Measurements from ENCODE around the gene BMP3. TPM values are rescaled to one million over a fixed set of nuclear protein-coding genes. Genes with fewer than 3 reads are reported as not detected.

Gene BMP3
- total RNA-seq, result 10 to 100 TPM in 2 of 6 donors, 1 to 10 TPM in 4; 3.1 to 14.9 (median 9.1) TPM

DNA sequence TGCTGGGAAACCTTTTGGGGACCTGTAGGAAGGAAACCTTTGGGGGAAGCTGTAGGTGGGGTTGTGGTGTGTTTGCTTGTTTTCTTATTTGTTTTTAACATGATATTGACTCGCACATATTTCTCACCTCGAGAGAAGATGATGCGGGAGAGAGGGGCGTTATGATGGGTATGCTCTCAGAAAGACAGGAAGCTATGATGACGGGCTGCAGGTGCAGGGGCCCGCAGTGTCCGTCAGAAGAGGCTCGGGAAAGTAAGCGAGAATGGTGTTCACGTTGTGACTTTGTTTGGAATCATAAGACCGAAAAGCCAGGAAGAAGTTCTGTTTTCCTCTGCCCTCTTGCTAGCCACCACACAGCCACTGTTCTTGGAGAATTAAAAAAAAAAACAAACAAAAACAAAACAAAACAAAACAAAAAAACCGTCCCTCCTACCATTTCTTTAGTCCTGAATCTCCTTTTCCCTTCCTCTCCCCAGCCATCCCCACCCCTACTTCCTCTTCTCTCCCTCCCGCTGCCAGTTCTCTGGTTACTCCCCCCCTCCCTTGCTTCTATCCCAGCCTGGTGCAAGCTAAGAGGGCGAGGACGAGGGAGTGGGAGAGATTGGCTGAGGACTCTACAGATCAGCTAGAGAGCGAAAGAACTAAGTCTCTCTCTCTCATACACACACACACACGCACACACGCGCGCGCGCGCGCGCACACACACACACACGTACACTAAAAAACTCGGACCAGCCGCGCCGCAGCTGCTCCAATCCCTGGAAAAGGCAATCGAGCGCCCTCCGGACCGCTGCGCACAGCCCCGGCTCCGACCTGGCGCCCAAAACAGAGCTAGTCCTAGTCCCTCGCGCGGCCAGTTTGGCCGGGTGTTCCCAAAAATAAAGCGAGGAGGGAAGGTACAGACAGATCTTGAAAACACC lies at the start of gene BMP3:
Gene BMP3 (plus strand): TSS at position 648 of the 920 bp plus-strand sequence. CDS start 577 bp downstream, outside the sequence.
- WGBS, 2 donors, result 2 to 3% methylated on average over 26 to 43 of the region's 43 CpGs
- H3K4me3 ChIP-seq, result peak within 1 kb of the TSS; percentile 9 to 56 (median 52)
- peak; percentile 70 to 91 for DNase-seq
- no peaks in the 10 kb centered on the region for H3K36me3 ChIP-seq
- H3K9me3 ChIP-seq, result no peaks in the 10 kb centered on the region
- H3K27ac ChIP-seq, result peak within 1 kb of the TSS; percentile 12 to 79 (median 72)
- H3K4me1 ChIP-seq, result peaks cover 5 to 15% (median 12%) of the 10 kb centered on the region in 4 donors
- peaks cover 0 to 11% (median 4%) of the 10 kb centered on the region in 4 donors for H3K27me3 ChIP-seq
- peak; percentile 65 to 82 for ATAC-seq (ENCODE audit: low FRiP score in 2 of 2)
- TF ChIP-seq EP300 (IDR thresholded peaks at IDR 0.05) (no peak), POLR2AphosphoS5 (IDR thresholded peaks at IDR 0.05) (peak in 1 of 2 donors; percentile 12), POLR2A (IDR thresholded peaks at IDR 0.05) (peak in 1 of 4 donors; percentile 61)

DNA sequence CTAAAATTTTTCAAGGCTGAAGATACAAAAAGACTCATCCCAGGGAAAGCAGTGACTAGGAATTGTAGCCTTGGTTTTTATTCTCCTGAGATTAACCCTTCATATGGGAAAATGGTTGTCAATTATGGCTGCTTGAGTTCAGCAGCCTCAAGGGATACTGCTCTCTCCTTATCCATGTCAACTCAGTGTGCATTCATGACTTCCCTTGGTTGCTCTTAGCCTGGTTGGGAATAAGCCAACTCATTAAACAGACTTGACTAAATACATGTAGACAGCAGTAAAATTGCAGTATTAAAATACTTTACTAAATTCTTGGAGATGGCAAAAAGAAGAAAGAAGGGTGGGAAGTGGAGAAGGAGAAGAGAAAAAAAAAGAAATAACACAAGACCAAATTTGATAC lies 44.5 kb upstream of the BMP3 start:
- no peaks in the 10 kb centered on the region for H3K9me3 ChIP-seq
- no peaks in the 10 kb centered on the region for H3K36me3 ChIP-seq
- TF ChIP-seq EP300 (IDR thresholded peaks at IDR 0.05), result no peak
- no peak for TF ChIP-seq POLR2AphosphoS5 (IDR thresholded peaks at IDR 0.05)
- no peak for TF ChIP-seq POLR2A (IDR thresholded peaks at IDR 0.05)
- TF ChIP-seq, protein P1, sequence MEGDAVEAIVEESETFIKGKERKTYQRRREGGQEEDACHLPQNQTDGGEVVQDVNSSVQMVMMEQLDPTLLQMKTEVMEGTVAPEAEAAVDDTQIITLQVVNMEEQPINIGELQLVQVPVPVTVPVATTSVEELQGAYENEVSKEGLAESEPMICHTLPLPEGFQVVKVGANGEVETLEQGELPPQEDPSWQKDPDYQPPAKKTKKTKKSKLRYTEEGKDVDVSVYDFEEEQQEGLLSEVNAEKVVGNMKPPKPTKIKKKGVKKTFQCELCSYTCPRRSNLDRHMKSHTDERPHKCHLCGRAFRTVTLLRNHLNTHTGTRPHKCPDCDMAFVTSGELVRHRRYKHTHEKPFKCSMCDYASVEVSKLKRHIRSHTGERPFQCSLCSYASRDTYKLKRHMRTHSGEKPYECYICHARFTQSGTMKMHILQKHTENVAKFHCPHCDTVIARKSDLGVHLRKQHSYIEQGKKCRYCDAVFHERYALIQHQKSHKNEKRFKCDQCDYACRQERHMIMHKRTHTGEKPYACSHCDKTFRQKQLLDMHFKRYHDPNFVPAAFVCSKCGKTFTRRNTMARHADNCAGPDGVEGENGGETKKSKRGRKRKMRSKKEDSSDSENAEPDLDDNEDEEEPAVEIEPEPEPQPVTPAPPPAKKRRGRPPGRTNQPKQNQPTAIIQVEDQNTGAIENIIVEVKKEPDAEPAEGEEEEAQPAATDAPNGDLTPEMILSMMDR (IDR thresholded peaks at IDR 0.05), result no peak
- no peaks in the 10 kb centered on the region for H3K27me3 ChIP-seq
- DNase-seq, result no peak
- no peak overlapping the region for H3K27ac ChIP-seq
- H3K4me3 ChIP-seq, result no peak overlapping the region
- no peaks in the 10 kb centered on the region for H3K4me1 ChIP-seq
- no peak for ATAC-seq (ENCODE audit: low FRiP score in 2 of 2)

DNA sequence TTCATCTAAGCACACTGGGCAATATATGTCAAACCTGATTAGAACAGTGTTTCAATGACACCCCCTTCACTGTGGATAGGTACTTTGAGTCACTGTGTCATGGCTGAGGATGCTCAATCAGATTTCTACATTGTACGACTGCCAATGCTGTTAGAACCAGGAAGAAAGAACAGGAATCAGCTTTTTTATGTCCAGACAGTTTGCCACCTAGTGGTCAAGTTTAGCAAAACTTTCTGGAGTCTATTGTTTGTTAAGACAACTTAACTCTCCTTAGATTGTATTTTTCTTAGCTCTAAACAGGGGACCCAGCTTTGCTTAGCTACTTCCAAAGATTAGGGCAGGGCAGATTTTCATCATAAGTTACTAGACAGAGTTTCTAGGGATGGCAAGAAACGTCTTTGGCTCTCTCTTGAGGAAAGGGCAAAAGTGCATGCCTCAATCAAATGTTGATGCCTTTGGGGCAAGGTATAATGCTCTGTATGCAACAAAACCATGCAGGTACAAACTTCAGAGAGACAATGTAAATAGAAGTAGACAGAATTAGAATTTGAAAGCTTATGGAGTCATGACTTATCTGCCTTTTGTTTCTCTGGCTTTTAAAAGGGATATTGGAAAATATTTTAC lies 40.5 kb upstream of the BMP3 start:
- WGBS, 2 donors, result 3 to 6% methylated on average over 2 of the region's 2 CpGs
- Histone ChIP-seq H3K4me3 (no peak overlapping the region), H3K27me3 (no peaks in the 10 kb centered on the region), H3K27ac (no peak overlapping the region), H3K9me3 (no peaks in the 10 kb centered on the region), H3K36me3 (no peaks in the 10 kb centered on the region), H3K4me1 (no peaks in the 10 kb centered on the region)
- TF ChIP-seq, protein P1 (IDR thresholded peaks at IDR 0.05), result peak in 5 of 6 experiments; percentile 38 to 74 (median 56)
- TF ChIP-seq POLR2AphosphoS5 (IDR thresholded peaks at IDR 0.05) (no peak), EP300 (IDR thresholded peaks at IDR 0.05) (no peak), POLR2A (IDR thresholded peaks at IDR 0.05) (no peak)
- DNase-seq (no peak), ATAC-seq (ENCODE audit: low FRiP score in 2 of 2) (peak in 1 of 2 donors; percentile 68)

- no peaks in the 10 kb centered on the region for H3K27me3 ChIP-seq
- DNase-seq (no peak), ATAC-seq (ENCODE audit: low FRiP score in 2 of 2) (no peak)
- no peaks in the 10 kb centered on the region for H3K36me3 ChIP-seq
- H3K4me1 ChIP-seq, result no peaks in the 10 kb centered on the region
- WGBS, 2 donors, result 44 to 46% methylated on average over 2 of the region's 2 CpGs
- H3K9me3 ChIP-seq, result no peaks in the 10 kb centered on the region
- no peak overlapping the region for H3K27ac ChIP-seq
- H3K4me3 ChIP-seq, result no peak overlapping the region
- TF ChIP-seq, protein P1 (IDR thresholded peaks at IDR 0.05), result no peak
- TF ChIP-seq POLR2AphosphoS5 (IDR thresholded peaks at IDR 0.05), result no peak
- no peak for TF ChIP-seq POLR2A (IDR thresholded peaks at IDR 0.05)
- no peak for TF ChIP-seq EP300 (IDR thresholded peaks at IDR 0.05)
Observed at GRCh38 chr4:80990851-80991250, 39.7 kb upstream of the BMP3 start.

DNA sequence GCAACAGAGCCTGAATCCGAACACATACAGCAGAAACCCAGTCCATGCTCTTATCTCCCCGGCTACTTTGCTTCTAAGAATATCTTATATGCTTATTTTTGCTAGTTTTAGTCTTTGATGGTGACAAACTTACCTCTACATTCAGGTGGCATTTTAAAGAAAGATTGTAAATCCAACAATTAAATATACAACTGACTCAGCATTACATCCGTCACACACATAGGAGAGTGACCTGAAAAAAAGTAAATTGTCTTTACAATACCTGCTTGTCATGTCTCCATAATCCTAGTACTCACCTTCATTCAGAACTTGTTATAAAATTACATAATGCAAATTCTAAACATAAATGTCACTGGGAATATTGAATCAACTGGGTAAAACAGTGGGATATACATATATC lies 30.6 kb upstream of the BMP3 start:
- WGBS, 2 donors, result 89 to 96% methylated on average over 3 of the region's 3 CpGs
- Histone ChIP-seq H3K4me3 (no peak overlapping the region), H3K27ac (no peak overlapping the region), H3K9me3 (no peaks in the 10 kb centered on the region), H3K27me3 (no peaks in the 10 kb centered on the region), H3K4me1 (no peaks in the 10 kb centered on the region), H3K36me3 (no peaks in the 10 kb centered on the region)
- DNase-seq (no peak), ATAC-seq (ENCODE audit: low FRiP score in 2 of 2) (no peak)
- TF ChIP-seq EP300 (IDR thresholded peaks at IDR 0.05) (no peak), POLR2A (IDR thresholded peaks at IDR 0.05) (no peak), POLR2AphosphoS5 (IDR thresholded peaks at IDR 0.05) (no peak)
- TF ChIP-seq, protein P1 (IDR thresholded peaks at IDR 0.05), result no peak
